ENCODE results near the gene MRPS26. TPM values are rescaled to one million over a fixed set of nuclear protein-coding genes. Genes with fewer than 3 reads are reported as not detected.
"Not testable (repeated sequence)": the region's sequence is repeated elsewhere in the genome, so short reads cannot be mapped to it uniquely, and the experiment has no call there.

MRPS26 gene
- total RNA-seq, 1 experiment from 2014 or later = 52.7 TPM

- BruUV-seq (replicated peaks) = no TSS peak
Measured at GRCh38 chr20:3014662-3015061, 31.2 kb upstream of the MRPS26 start.

DNA sequence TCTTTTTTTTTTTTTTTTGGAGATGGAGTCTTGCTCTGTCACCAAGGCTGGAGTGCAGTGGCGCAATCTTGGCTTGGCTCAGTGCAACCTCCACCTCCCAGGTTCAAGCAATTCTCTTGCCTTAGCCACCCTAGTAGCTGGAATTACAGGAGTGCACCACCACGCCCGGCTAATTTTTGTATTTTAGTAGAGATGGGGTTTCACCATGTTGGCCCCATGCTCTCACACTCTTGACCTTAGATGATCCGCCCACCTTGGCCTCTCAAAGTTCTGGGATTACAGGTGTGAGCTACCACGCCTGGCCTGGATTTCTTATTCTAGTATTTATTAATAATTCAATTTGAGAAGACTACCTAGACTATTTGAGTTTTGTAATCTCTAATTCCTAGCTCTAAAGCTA is 30.6 kb upstream of the MRPS26 start:
- POLR2A ChIA-PET; in situ Hi-C loops (cut with HindIII; ENCODE audit: low pct_unique_long_range_greater_than_20kb, low sequenced_read_pairs); H3K4me3 ChIP-seq (ENCODE audit: low read depth in 2 of 2, low read length in 2 of 2); ATAC-seq; H3K36me3 ChIP-seq (ENCODE audit: control insufficient read depth, insufficient read depth, low read length); H3K9me3 ChIP-seq (ENCODE audit: control insufficient read depth, insufficient read depth, low read depth, low read length); DNase-seq (ENCODE audit: low read depth, low spot score); H3K27me3 ChIP-seq (ENCODE audit: control insufficient read depth, insufficient read depth, low read length); H3K27ac ChIP-seq (ENCODE audit: low read length); H3K4me1 ChIP-seq (ENCODE audit: control insufficient read depth, insufficient read depth, low read length); BruUV-seq (replicated peaks); CTCF ChIA-PET; intact Hi-C loops (cut with micrococcal nuclease; ENCODE audit: unreplicated experiment): not testable (repeated sequence)

More at GRCh38 chr20:3014662-3015061, 31.2 kb upstream of the MRPS26 start:
- no peak overlapping the region for H3K27ac ChIP-seq (ENCODE audit: low read length)
- intact Hi-C loops (cut with micrococcal nuclease; ENCODE audit: unreplicated experiment) (no loop called here), in situ Hi-C loops (cut with HindIII; ENCODE audit: low pct_unique_long_range_greater_than_20kb, low sequenced_read_pairs) (no loop called here)
- H3K4me1 ChIP-seq (ENCODE audit: control insufficient read depth, insufficient read depth, low read length) = no peaks in the 10 kb centered on the region
- no peak for DNase-seq (ENCODE audit: low read depth, low spot score)
- no peak for ATAC-seq
- CTCF ChIA-PET = no interaction called here
- TF ChIP-seq REST (IDR thresholded peaks at IDR 0.05; ENCODE audit: insufficient read depth in 1 of 2, low read depth in 2 of 2, low read length in 1 of 2) (no peak), SIN3A (IDR thresholded peaks at IDR 0.05; ENCODE audit: borderline replicate concordance, insufficient read depth, low read depth, low read length) (no peak), POLR2AphosphoS5 (IDR thresholded peaks at IDR 0.05; ENCODE audit: low read depth, low read length) (no peak), CTCF (IDR thresholded peaks at IDR 0.05) (no peak)
- POLR2A ChIA-PET = no interaction called here
- no peaks in the 10 kb centered on the region for H3K9me3 ChIP-seq (ENCODE audit: control insufficient read depth, insufficient read depth, low read depth, low read length)
- H3K36me3 ChIP-seq (ENCODE audit: control insufficient read depth, insufficient read depth, low read length) = peaks cover 4% of the 10 kb centered on the region; the same call in 1 of the 2 replicates
- H3K4me3 ChIP-seq (ENCODE audit: low read depth in 2 of 2, low read length in 2 of 2) = no peak overlapping the region
- H3K27me3 ChIP-seq (ENCODE audit: control insufficient read depth, insufficient read depth, low read length) = no peaks in the 10 kb centered on the region

DNA sequence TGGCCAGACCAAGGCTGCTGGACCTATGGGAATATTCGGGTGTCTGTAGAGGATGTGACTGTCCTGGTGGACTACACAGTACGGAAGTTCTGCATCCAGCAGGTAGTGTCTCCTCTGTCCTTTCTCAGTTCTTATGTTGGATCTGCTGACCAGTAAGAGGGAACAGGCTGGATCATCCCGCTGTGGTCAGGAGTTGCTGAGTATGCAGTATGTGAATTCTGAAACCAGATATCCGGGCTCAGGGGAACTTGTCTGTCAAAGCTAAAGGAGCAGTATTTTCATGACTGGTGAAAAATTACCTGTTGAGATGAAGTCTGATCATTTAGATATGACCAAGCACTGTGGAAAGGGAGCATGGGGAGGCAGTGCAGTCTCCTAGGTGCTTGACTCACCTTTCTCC is 24.5 kb upstream of the MRPS26 start:
- ChIA-PET CTCF (no interaction called here), POLR2A (no interaction called here)
- no peak for ATAC-seq
- BruUV-seq (replicated peaks) = no TSS peak
- H3K36me3 ChIP-seq (ENCODE audit: control insufficient read depth, insufficient read depth, low read length) = peaks cover 10% of the 10 kb centered on the region; the same call in 1 of the 2 replicates
- H3K9me3 ChIP-seq (ENCODE audit: control insufficient read depth, insufficient read depth, low read depth, low read length) = no peaks in the 10 kb centered on the region
- no peak overlapping the region for H3K4me3 ChIP-seq (ENCODE audit: low read depth in 2 of 2, low read length in 2 of 2)
- TF ChIP-seq SIN3A (IDR thresholded peaks at IDR 0.05; ENCODE audit: borderline replicate concordance, insufficient read depth, low read depth, low read length) = no peak
- TF ChIP-seq REST (IDR thresholded peaks at IDR 0.05; ENCODE audit: insufficient read depth in 1 of 2, low read depth in 2 of 2, low read length in 1 of 2) = no peak
- TF ChIP-seq CTCF (IDR thresholded peaks at IDR 0.05) = no peak
- no peak for TF ChIP-seq POLR2AphosphoS5 (IDR thresholded peaks at IDR 0.05; ENCODE audit: low read depth, low read length)
- no peak for TF ChIP-seq TCF7L2 (IDR thresholded peaks at IDR 0.05; ENCODE audit: low read depth, low read length)
- no peaks in the 10 kb centered on the region for H3K4me1 ChIP-seq (ENCODE audit: control insufficient read depth, insufficient read depth, low read length)
- H3K27me3 ChIP-seq (ENCODE audit: control insufficient read depth, insufficient read depth, low read length) = no peaks in the 10 kb centered on the region
- no peak for DNase-seq (ENCODE audit: low read depth, low spot score)
- H3K27ac ChIP-seq (ENCODE audit: low read length) = no peak overlapping the region
- intact Hi-C loops (cut with micrococcal nuclease; ENCODE audit: unreplicated experiment) = no loop called here
- in situ Hi-C loops (cut with HindIII; ENCODE audit: low pct_unique_long_range_greater_than_20kb, low sequenced_read_pairs) = no loop called here

Data from Panc1 (cell line).